SK-N-MC (cell line): ENCODE data around the gene CAPN5.

Experiments
- EZH2 ChIP-seq: fragments of 200-600 bp; sonication (generic); IDR thresholded peaks from one replicate; pipeline ENCODE4 v1.6.1; 2017; ENCODE audit warnings: antibody characterized with exemption
- FOXP2 ChIP-seq: optimal IDR thresholded peaks from 2 replicates; pipeline ENCODE3; 2011; ENCODE audit warnings: mild to moderate bottlenecking, moderate library complexity; ENCODE audit not compliant: insufficient read depth; ENCODE audit errors: extremely low read length, control extremely low read depth
- POLR2AphosphoS5 ChIP-seq: IDR thresholded peaks from 2 replicates; pipeline ENCODE4 v1.6.1; 2012; ENCODE audit warnings: mild to moderate bottlenecking, low read depth, low read length, borderline replicate concordance

GRCh38 chr11:77156396-77157195 is 89.8 kb downstream of the CAPN5 start:
- TF ChIP-seq POLR2AphosphoS5 (no peak), EZH2 (no peak), FOXP2 (no peak)
